Activated T-helper 17 cell treated with anti-CD3 and anti-CD28 coated beads, Interleukin-2, amount 50 U/mL, for 72 hours (primary cell): Measurements from ENCODE around the gene ZNF362. TPM values are rescaled to one million over a fixed set of nuclear protein-coding genes. Genes with fewer than 3 reads are reported as not detected.
"Not testable (repeated sequence)": the region's sequence is repeated elsewhere in the genome, so short reads cannot be mapped to it uniquely, and the experiment has no call there.

ENCODE experiments used
- ATAC-seq: fragments of 150-1000 bp; cut with Tn5 transposase; replicated peaks from 2 replicates; pipeline ENCODE4 v1.10.0; 2021; ENCODE audit warnings: mild to moderate bottlenecking, moderate library complexity
- H3K27ac Mint-ChIP-seq: one replicate; pipeline ENCODE4 v1.8.0; 2022; ENCODE audit warnings: mixed read lengths
- H3K27me3 Mint-ChIP-seq: one replicate; pipeline ENCODE4 v1.8.0; 2022; ENCODE audit warnings: mixed read lengths
- H3K36me3 Mint-ChIP-seq: one replicate; pipeline ENCODE4 v1.8.0; 2022; ENCODE audit warnings: low read depth, mild to moderate bottlenecking, mixed read lengths
- H3K4me1 Mint-ChIP-seq: one replicate; pipeline ENCODE4 v1.8.0; 2022; ENCODE audit warnings: mixed read lengths
- H3K4me3 Mint-ChIP-seq: one replicate; pipeline ENCODE4 v1.8.0; 2022; ENCODE audit warnings: mild to moderate bottlenecking, mixed read lengths
- H3K9me3 Mint-ChIP-seq: one replicate; pipeline ENCODE4 v1.8.0; 2022; ENCODE audit warnings: mixed read lengths
- total RNA-seq, 2 donors: library from RNA; stranded (reverse); gene quantifications; one replicate each; pipeline ENCODE4 v1.2.3, GENCODE V29; 2022

The ZNF362 gene
- total RNA-seq, 2 donors from 2014 or later, result 3.6 to 4.3 TPM

DNA sequence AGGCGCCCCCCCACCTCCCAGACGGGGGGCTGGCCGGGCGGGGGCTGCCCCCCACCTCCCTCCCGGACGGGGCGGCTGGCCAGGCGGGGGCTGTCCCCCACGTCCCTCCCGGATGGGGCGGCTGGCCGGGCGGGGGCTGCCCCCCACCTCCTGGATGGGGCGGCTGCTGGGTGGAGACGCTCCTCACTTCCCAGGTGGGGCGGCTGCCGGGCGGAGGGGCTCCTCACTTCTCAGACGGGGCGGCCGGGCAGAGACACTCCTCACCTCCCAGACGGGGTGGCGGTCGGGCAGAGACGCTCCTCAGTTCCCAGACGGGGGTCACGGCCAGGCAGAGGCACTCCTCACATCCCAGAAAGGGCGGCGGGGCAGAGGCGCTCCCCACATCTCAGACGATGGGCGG is 53.1 kb downstream of the ZNF362 start:
- not testable (repeated sequence) for H3K4me3 Mint-ChIP-seq, H3K27ac Mint-ChIP-seq, ATAC-seq, H3K36me3 Mint-ChIP-seq, H3K9me3 Mint-ChIP-seq, H3K27me3 Mint-ChIP-seq, H3K4me1 Mint-ChIP-seq

DNA sequence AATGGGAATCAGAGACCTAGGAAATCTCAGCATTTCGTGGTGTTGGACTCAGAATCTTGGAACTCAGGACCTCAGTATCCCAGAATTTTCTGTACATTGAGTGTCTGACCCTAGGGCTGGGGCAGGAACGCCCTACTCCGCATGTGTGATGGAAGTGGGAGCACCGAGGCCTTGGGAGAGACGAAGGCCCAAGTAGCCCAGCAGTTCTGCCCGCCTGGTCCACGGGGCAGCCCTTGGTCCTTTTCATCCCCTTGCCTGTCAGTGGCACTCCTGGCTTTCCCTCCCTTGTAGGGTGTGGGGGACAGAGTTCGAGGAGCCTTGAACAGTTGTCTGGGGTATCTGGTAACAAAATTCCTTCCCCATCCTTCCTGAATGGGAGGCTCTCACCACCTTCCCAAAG is 54.4 kb downstream of the ZNF362 start:
- no peak for ATAC-seq

DNA sequence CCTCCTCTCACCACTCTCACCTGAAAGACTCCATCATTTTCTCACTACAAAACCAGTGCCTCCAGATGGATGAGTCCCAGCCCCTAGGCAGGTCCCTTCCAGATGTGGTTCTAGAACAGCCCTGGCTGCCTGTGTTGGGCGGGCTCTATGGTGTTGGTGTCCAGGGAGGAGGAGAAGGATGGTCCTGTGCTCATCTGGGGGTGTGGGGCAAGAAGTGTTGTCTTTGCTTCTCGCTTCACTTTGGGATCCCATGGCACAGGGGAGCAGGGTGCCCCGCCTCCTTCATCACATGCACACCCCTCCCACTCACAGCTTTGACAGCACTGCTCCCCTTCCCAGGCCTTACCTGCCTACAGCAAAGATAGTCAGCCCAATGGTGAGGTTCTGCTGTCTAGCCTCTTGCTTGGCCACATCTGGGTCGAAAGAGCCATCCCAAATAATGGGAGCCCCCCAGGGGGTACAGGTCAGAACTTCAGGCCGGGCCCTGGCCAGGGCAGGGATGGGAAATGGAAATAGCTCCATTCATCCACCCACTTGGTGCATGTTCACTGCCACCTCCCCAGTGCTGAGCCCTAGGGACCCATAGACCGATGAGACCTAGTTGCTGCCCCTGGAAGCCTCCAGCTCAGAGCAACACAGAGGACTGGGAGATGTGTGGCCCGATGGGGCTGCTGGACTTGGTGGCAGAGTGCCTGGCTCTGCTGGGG is 55.6 kb downstream of the ZNF362 start:
- Mint-ChIP-seq H3K27me3 (no peaks in the 10 kb centered on the region), H3K4me3 (no peak overlapping the region)
- ATAC-seq, result no peak

More for the DNA sequence above, 54.4 kb downstream of the ZNF362 start:
- no peaks in the 10 kb centered on the region for H3K9me3 Mint-ChIP-seq
- H3K27ac Mint-ChIP-seq, result no peak overlapping the region
- peaks cover 6% of the 10 kb centered on the region for H3K27me3 Mint-ChIP-seq
- H3K36me3 Mint-ChIP-seq, result no peaks in the 10 kb centered on the region
- H3K4me1 Mint-ChIP-seq, result no peaks in the 10 kb centered on the region
- no peak overlapping the region for H3K4me3 Mint-ChIP-seq

DNA sequence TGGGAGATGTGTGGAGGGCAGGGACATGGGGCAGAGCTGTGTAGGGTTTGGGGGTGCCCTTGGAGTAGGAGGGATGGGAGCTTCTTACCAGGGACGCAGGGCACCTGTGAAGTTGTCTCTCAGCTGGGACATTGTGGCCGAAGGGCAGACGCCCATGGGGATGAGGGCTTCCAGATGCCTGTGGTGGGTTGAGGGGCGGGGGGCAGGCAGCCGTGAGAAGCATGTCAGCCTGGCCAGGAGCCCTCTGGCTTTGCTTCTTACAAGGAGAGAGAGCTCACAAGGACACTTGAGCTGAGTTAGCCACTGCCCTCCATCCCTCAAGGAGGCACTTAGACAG is 56.1 kb downstream of the ZNF362 start:
- H3K9me3 Mint-ChIP-seq, result no peaks in the 10 kb centered on the region
- H3K27ac Mint-ChIP-seq, result no peak overlapping the region
- H3K27me3 Mint-ChIP-seq, result no peaks in the 10 kb centered on the region
- no peaks in the 10 kb centered on the region for H3K4me1 Mint-ChIP-seq
- no peaks in the 10 kb centered on the region for H3K36me3 Mint-ChIP-seq
- H3K4me3 Mint-ChIP-seq, result no peak overlapping the region
- no peak for ATAC-seq

More for the DNA sequence above, 55.6 kb downstream of the ZNF362 start:
- Mint-ChIP-seq H3K9me3 (no peaks in the 10 kb centered on the region), H3K27ac (no peak overlapping the region), H3K4me1 (no peaks in the 10 kb centered on the region), H3K36me3 (no peaks in the 10 kb centered on the region)

DNA sequence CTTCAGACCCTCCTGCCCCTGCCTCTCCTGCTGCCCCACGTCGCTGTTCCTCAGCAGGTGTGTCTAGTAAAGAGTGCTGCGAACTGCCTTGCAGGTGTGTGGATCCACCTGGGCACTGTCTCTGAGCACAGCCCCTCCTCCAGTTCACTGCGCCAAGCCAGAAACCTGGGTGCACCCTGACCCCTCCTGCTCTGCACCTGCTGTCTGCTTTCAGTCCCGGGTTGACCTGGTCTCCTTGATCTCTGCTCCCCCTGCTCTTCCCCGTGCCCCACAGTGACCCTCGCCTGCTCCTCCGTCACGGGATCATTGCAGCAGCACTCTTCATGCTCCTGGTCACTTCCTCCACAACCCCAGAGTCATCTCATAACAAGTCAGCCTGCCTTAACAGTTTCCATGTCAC is 58.1 kb downstream of the ZNF362 start:
- no peaks in the 10 kb centered on the region for H3K4me1 Mint-ChIP-seq
- H3K9me3 Mint-ChIP-seq, result no peaks in the 10 kb centered on the region
- H3K27me3 Mint-ChIP-seq, result no peaks in the 10 kb centered on the region
- H3K4me3 Mint-ChIP-seq, result no peak overlapping the region
- no peaks in the 10 kb centered on the region for H3K36me3 Mint-ChIP-seq
- H3K27ac Mint-ChIP-seq, result no peak overlapping the region
- ATAC-seq, result no peak

DNA sequence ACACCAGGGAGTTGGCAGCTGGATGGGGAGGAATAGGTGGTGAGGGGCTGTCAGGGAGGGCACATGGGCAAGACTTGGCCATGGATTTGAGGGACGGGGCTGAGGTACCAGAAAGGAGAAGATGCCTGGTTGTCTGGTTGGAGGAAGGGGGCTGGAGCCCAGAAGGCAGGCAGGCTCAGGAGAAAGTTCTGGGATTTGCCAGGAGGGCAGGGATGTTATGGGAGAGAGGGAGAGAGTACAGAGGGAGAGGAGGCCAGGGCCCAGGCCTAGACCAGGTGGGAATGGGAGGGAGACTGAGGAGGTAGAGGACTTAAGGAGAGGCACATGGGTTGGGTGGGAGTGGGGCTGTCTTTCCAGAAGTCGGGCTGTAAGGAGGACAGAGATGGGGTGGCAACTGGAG is 60.3 kb downstream of the ZNF362 start:
- Mint-ChIP-seq H3K4me1 (no peaks in the 10 kb centered on the region), H3K36me3 (no peaks in the 10 kb centered on the region), H3K4me3 (no peak overlapping the region), H3K27ac (no peak overlapping the region), H3K9me3 (no peaks in the 10 kb centered on the region), H3K27me3 (no peaks in the 10 kb centered on the region)
- no peak for ATAC-seq

DNA sequence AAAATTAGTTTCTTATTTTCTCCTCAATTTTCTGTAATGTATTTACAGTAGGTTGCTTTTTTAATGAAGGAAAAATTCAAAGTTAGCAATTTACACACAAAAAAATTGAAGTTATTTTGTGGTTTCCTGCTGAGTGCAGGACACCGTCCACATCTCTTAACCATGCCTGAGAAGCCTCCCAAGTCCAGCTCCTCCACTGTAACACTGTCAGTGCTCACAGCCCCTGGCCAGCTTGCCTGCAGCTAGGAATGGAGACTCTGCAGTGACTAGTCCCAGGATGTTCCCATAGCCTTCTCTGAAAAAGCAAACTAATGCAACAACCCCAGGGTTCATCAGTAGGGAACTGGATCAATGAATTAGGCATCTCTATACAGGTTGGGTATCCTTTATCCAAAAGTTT is 61.1 kb downstream of the ZNF362 start:
- Mint-ChIP-seq H3K36me3 (no peaks in the 10 kb centered on the region), H3K27ac (no peak overlapping the region), H3K9me3 (no peaks in the 10 kb centered on the region), H3K4me3 (no peak overlapping the region), H3K27me3 (no peaks in the 10 kb centered on the region), H3K4me1 (no peaks in the 10 kb centered on the region)
- ATAC-seq, result no peak

DNA sequence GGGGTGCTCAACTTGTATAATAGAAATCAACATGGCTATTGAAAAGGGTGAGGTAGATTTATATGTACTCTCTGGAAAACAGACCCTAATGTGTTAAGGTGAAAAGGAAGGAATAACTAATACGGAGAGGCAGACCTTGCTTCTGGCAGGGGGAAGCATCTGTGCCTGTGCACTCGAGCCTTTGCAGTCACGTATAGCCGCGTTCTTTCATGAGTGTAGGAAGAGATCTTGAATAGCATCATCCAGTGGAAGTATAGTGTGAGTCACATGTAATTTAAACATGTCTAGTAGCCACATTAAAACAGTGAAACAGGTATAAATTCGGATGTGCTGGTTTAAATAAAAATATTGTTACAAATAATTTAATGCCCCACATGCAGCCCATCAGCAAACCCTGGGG is 61.7 kb downstream of the ZNF362 start:
- H3K27me3 Mint-ChIP-seq, result no peaks in the 10 kb centered on the region
- H3K27ac Mint-ChIP-seq, result no peak overlapping the region
- no peaks in the 10 kb centered on the region for H3K9me3 Mint-ChIP-seq
- H3K4me3 Mint-ChIP-seq, result no peak overlapping the region
- no peaks in the 10 kb centered on the region for H3K4me1 Mint-ChIP-seq
- ATAC-seq, result no peak
- H3K36me3 Mint-ChIP-seq, result peaks cover 2% of the 10 kb centered on the region

DNA sequence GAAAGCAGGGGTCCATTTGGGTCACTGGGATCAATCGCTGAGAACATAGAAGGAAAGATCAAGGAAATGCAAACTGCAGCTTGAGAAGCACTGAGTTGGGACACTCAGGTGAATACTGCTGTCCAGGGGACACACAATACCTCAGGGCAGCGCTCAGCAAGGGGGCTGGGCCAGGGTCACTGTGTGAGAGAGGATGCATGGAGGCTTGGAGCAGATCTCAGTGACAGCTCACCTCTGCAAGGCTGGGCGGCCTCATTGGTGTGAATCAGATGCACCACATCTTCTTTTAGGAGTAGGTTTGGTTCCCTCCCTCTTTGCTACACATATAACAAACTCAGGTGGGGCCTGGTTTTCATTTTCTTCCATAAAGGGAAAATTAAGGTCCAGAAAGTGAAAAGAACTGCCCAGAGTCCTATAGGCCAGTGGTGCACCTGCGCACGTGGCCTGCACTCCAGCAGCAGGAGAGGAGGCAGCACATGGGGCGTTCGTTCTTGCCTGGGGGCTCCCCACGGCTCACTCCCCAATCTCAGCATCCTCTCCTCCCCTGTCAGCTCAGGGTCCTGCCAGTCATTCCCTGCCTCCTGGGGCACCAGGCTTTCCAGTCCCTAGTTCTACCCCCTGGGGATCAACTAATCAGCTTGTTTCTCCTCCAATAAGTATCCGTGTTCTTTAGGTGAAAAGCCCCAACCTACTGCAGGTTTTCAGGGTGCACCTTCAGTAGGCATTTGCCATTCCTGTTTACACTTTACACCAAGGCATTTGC is 63.1 kb downstream of the ZNF362 start:
- Mint-ChIP-seq H3K27ac (no peak overlapping the region), H3K4me1 (no peaks in the 10 kb centered on the region), H3K27me3 (no peaks in the 10 kb centered on the region), H3K9me3 (no peaks in the 10 kb centered on the region), H3K36me3 (peaks cover 9% of the 10 kb centered on the region), H3K4me3 (no peak overlapping the region)
- ATAC-seq, result no peak

DNA sequence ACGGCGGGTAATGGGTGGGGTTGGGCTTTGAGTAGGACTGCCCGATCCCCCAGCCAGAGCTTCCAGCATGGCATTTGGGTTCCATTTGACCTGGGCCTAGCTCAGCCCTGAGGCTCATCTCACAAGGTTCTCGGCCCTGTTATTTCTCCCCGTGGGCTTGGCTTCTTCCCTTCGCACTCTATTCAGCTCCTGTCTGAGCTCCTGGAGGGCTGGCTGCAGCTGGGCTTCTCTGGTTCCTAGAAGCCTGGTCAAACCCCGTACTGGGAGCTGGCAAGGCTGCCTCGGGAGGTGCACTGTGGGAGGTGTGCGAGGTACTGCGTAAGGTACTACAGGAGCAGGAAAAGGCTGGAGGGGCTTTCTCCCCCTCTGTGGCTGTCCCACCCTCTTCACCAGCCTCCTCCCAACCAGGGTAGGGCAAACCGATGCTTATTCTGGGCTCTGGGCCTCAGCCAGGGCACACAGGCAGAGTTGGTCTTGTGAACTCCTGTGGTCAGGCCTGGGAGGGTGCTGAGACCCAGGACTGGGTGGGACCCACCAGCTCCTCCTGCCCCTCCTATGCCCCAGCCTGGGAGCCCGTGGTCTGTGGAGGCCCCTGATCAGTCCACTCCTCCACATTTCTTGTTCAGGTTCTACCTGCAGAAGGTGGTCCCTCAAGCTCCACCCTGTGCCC is 63.8 kb downstream of the ZNF362 start:
- Mint-ChIP-seq H3K4me3 (no peak overlapping the region), H3K36me3 (peaks cover 13% of the 10 kb centered on the region)

DNA sequence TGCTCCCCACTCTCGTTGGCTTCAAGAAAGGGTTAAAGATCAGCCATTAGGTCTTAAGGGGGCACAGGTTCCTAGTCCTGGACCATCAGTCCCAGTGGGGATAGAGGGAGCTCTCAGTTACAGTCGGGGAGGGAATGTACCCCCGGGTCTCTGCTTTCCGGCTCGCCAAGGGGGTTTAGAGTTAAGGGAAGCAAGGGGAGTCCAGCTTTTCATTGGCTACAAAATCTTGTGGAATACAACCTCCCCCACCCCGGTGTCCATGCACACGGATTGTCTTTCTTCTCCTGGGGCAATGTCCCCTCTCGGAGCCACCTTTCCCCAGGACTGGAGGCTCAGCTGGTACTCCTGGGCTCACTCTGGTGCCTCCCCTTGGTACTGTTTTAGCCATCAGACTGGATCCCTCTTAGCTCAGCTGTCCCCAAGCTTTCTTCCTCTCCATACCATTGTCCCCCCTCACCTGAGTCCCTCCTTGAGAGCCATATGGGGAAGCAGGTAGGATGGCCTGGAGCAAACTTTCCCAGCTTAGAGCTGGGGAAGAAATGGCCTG is 64.4 kb downstream of the ZNF362 start, which contains the start of gene A3GALT2:
A3GALT2 (minus strand) TSS at position 480 of the 547 bp plus-strand sequence; CDS start at position 480, 0 bp downstream.
- Mint-ChIP-seq H3K9me3 (no peaks in the 10 kb centered on the region), H3K27ac (no peak within 1 kb of the TSS), H3K27me3 (no peaks in the 10 kb centered on the region), H3K4me1 (no peaks in the 10 kb centered on the region), H3K4me3 (no peak within 1 kb of the TSS), H3K36me3 (peaks cover 19% of the 10 kb centered on the region)
- no peak for ATAC-seq

More for the DNA sequence above, 63.8 kb downstream of the ZNF362 start:
- no peak for ATAC-seq
- Mint-ChIP-seq H3K27me3 (no peaks in the 10 kb centered on the region), H3K27ac (no peak overlapping the region), H3K9me3 (no peaks in the 10 kb centered on the region), H3K4me1 (no peaks in the 10 kb centered on the region)

DNA sequence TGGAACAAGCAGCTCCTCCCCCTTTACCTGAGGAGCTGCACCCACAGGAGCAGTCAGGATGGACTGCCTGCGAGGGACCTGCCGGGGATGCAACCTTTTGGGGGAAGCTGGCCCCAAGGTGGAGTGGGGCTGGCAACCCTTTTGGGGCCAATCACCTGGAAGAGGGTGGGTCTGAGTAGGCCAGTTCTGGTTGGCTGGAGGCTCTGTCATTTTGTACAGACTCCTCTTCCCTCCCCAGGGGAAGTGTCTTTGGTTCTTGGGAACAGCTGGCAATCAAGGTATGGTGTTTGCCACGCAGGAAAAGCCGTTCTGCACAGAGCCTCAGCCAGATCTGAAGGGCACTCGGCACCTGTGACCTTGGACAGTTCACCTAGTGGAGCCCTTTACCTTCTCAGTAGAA is 64.9 kb downstream of the ZNF362 start:
- no peak overlapping the region for H3K27ac Mint-ChIP-seq
- no peaks in the 10 kb centered on the region for H3K4me1 Mint-ChIP-seq
- H3K9me3 Mint-ChIP-seq, result no peaks in the 10 kb centered on the region
- H3K4me3 Mint-ChIP-seq, result no peak overlapping the region
- H3K27me3 Mint-ChIP-seq, result no peaks in the 10 kb centered on the region
- no peak for ATAC-seq
- peaks cover 24% of the 10 kb centered on the region for H3K36me3 Mint-ChIP-seq

DNA sequence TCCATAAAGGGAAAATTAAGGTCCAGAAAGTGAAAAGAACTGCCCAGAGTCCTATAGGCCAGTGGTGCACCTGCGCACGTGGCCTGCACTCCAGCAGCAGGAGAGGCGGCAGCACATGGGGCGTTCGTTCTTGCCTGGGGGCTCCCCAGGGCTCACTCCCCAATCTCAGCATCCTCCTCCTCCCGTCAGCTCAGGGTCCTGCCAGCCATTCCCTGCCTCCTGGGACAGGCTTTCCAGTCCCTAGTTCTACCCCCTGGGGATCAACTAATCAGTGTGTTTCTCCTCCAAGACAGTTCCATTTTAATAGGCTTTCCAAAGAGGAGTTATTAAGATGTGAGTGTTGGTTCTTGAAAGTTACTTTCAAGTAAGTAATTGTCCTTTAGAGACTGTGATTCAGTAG is 65.8 kb downstream of the ZNF362 start:
- ATAC-seq, result no peak
- Mint-ChIP-seq H3K27me3 (no peaks in the 10 kb centered on the region), H3K36me3 (peaks cover 34% of the 10 kb centered on the region), H3K27ac (no peak overlapping the region), H3K9me3 (no peaks in the 10 kb centered on the region), H3K4me3 (no peak overlapping the region), H3K4me1 (no peaks in the 10 kb centered on the region)

DNA sequence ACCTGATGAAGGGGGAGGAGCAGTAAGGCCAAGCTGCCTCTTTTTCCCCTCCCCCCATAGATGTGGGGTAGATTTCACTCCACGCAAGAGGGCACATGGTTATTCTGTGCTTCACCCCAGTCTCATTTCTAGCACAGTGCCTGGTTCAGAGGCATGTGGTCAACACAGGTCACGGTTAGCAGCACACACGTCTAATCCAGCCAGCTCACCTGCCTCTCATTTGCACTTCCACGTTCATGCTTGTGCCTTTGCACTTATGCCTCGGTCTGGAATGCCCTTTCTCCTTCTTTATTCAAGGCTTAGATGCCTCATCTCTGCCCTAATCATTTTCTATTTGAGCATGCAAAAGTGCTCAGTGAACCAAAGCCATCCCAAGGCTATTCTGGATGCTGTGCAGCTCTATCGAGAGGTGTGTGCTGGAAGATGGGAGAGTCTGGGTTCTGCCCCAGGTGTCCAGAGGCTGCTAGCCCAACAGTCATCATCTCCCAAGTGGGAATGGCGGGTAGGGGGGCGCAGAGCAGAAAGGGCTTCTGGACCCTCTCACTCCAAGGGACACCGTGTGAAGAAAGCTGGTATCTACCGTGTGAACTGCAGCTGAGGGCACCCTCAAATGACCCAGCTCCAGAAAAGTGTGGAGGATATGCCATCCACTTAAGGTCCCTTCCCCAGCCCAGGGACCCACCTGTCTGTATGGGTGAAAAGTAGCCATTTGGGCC is 66.7 kb downstream of the ZNF362 start:
- no peaks in the 10 kb centered on the region for H3K9me3 Mint-ChIP-seq
- no peaks in the 10 kb centered on the region for H3K4me1 Mint-ChIP-seq
- no peak for ATAC-seq
- no peak overlapping the region for H3K4me3 Mint-ChIP-seq
- H3K27me3 Mint-ChIP-seq, result no peaks in the 10 kb centered on the region
- peaks cover 42% of the 10 kb centered on the region for H3K36me3 Mint-ChIP-seq
- no peak overlapping the region for H3K27ac Mint-ChIP-seq
